DND-41 (cell line): ENCODE data around the gene GSDME.

ENCODE experiments used
- EZH2 ChIP-seq: IDR thresholded peaks from 3 replicates; pipeline ENCODE4 v1.6.1; 2012; ENCODE audit warnings: borderline replicate concordance, low read depth, mild to moderate bottlenecking, moderate library complexity, low read length, inconsistent platforms; ENCODE audit not compliant: severe bottlenecking
- TF ChIP-seq, protein P1 (sequence below): IDR thresholded peaks from 2 replicates; pipeline ENCODE4 v1.5.1; 2012; ENCODE audit warnings: borderline replicate concordance, low read length, moderate library complexity, mild to moderate bottlenecking; ENCODE audit not compliant: poor library complexity, severe bottlenecking; ENCODE audit errors: extremely low read depth

GRCh38 chr7:24697416-24697815 lies 59.8 kb downstream of the GSDME start:
- TF ChIP-seq, protein P1, sequence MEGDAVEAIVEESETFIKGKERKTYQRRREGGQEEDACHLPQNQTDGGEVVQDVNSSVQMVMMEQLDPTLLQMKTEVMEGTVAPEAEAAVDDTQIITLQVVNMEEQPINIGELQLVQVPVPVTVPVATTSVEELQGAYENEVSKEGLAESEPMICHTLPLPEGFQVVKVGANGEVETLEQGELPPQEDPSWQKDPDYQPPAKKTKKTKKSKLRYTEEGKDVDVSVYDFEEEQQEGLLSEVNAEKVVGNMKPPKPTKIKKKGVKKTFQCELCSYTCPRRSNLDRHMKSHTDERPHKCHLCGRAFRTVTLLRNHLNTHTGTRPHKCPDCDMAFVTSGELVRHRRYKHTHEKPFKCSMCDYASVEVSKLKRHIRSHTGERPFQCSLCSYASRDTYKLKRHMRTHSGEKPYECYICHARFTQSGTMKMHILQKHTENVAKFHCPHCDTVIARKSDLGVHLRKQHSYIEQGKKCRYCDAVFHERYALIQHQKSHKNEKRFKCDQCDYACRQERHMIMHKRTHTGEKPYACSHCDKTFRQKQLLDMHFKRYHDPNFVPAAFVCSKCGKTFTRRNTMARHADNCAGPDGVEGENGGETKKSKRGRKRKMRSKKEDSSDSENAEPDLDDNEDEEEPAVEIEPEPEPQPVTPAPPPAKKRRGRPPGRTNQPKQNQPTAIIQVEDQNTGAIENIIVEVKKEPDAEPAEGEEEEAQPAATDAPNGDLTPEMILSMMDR, result no peak
- TF ChIP-seq EZH2, result no peak
